ENCODE results near the gene TENM4. TPM values are rescaled to one million over a fixed set of nuclear protein-coding genes. Genes with fewer than 3 reads are reported as not detected.

TENM4 gene
- total RNA-seq, 1 experiment from 2014 or later = 0.39 TPM

DNA sequence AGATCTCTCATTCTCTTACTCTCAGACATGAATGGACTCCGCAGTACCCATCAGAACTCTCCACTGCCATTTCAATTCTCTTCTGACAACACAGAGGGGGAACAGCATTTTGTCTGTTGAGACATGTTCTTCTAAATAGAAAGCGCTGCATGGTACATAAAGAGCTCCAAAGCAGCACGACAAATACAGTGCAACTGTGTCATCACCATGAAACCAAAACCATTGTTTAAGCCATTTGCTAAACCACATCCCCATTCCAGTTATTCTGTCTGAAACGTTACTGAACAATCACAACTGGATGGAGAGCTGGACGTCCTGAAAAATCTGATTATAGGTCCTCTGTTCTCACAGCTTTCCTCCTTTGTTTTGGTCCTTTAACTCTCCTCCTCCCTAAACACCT, 17.9 kb upstream of the TENM4 start:
- H3K36me3 ChIP-seq (ENCODE audit: control insufficient read depth, insufficient read depth, low read length) = no peaks in the 10 kb centered on the region
- H3K4me3 ChIP-seq (ENCODE audit: low read depth in 2 of 2, low read length in 2 of 2) = no peak overlapping the region
- TF ChIP-seq TCF7L2 (IDR thresholded peaks at IDR 0.05; ENCODE audit: low read depth, low read length) = no peak
- TF ChIP-seq POLR2AphosphoS5 (IDR thresholded peaks at IDR 0.05; ENCODE audit: low read depth, low read length) = no peak
- no peak for TF ChIP-seq SIN3A (IDR thresholded peaks at IDR 0.05; ENCODE audit: borderline replicate concordance, insufficient read depth, low read depth, low read length)
- TF ChIP-seq, protein P1, sequence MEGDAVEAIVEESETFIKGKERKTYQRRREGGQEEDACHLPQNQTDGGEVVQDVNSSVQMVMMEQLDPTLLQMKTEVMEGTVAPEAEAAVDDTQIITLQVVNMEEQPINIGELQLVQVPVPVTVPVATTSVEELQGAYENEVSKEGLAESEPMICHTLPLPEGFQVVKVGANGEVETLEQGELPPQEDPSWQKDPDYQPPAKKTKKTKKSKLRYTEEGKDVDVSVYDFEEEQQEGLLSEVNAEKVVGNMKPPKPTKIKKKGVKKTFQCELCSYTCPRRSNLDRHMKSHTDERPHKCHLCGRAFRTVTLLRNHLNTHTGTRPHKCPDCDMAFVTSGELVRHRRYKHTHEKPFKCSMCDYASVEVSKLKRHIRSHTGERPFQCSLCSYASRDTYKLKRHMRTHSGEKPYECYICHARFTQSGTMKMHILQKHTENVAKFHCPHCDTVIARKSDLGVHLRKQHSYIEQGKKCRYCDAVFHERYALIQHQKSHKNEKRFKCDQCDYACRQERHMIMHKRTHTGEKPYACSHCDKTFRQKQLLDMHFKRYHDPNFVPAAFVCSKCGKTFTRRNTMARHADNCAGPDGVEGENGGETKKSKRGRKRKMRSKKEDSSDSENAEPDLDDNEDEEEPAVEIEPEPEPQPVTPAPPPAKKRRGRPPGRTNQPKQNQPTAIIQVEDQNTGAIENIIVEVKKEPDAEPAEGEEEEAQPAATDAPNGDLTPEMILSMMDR (IDR thresholded peaks at IDR 0.05) = no peak
- TF ChIP-seq, protein P2, sequence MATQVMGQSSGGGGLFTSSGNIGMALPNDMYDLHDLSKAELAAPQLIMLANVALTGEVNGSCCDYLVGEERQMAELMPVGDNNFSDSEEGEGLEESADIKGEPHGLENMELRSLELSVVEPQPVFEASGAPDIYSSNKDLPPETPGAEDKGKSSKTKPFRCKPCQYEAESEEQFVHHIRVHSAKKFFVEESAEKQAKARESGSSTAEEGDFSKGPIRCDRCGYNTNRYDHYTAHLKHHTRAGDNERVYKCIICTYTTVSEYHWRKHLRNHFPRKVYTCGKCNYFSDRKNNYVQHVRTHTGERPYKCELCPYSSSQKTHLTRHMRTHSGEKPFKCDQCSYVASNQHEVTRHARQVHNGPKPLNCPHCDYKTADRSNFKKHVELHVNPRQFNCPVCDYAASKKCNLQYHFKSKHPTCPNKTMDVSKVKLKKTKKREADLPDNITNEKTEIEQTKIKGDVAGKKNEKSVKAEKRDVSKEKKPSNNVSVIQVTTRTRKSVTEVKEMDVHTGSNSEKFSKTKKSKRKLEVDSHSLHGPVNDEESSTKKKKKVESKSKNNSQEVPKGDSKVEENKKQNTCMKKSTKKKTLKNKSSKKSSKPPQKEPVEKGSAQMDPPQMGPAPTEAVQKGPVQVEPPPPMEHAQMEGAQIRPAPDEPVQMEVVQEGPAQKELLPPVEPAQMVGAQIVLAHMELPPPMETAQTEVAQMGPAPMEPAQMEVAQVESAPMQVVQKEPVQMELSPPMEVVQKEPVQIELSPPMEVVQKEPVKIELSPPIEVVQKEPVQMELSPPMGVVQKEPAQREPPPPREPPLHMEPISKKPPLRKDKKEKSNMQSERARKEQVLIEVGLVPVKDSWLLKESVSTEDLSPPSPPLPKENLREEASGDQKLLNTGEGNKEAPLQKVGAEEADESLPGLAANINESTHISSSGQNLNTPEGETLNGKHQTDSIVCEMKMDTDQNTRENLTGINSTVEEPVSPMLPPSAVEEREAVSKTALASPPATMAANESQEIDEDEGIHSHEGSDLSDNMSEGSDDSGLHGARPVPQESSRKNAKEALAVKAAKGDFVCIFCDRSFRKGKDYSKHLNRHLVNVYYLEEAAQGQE (IDR thresholded peaks at IDR 0.05; ENCODE audit: insufficient read depth in 1 of 2, low read depth in 2 of 2, low read length in 1 of 2) = no peak
- POLR2A ChIA-PET = no interaction called here
- in situ Hi-C loops (cut with HindIII; ENCODE audit: low pct_unique_long_range_greater_than_20kb, low sequenced_read_pairs) (no loop called here), intact Hi-C loops (cut with micrococcal nuclease; ENCODE audit: unreplicated experiment) (no loop called here)
- H3K4me1 ChIP-seq (ENCODE audit: control insufficient read depth, insufficient read depth, low read length) = no peaks in the 10 kb centered on the region
- H3K9me3 ChIP-seq (ENCODE audit: control insufficient read depth, insufficient read depth, low read depth, low read length) = no peaks in the 10 kb centered on the region
- CTCF ChIA-PET = no interaction called here
- ATAC-seq (no peak), DNase-seq (ENCODE audit: low read depth, low spot score) (no peak)
- no peak overlapping the region for H3K27ac ChIP-seq (ENCODE audit: low read length)
- peaks cover 10% of the 10 kb centered on the region for H3K27me3 ChIP-seq (ENCODE audit: control insufficient read depth, insufficient read depth, low read length)
- no TSS peak for BruUV-seq (replicated peaks)

DNA sequence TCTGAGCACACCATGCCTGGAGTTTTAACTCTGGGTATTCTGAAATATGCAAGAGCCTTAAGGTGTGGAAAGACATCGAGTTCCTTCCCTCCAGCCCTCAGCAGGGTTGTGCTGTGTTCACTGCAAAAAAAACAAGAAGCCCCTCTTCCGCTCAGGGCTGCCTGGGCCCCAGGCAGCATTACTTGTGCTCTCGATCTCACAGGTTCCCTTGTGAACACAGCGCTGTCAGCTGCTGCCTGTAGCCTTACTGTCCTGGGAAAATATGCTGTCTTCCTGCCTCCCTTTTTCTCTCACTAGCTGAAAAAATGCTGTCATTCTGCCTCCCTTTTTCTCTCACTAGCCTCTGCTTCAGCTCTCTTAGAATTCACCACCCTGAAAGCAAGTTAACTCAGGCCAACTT, 15.7 kb upstream of the TENM4 start:
- Histone ChIP-seq H3K27me3 (ENCODE audit: control insufficient read depth, insufficient read depth, low read length) (peaks cover 15% of the 10 kb centered on the region), H3K36me3 (ENCODE audit: control insufficient read depth, insufficient read depth, low read length) (no peaks in the 10 kb centered on the region), H3K9me3 (ENCODE audit: control insufficient read depth, insufficient read depth, low read depth, low read length) (no peaks in the 10 kb centered on the region), H3K27ac (ENCODE audit: low read length) (no peak overlapping the region), H3K4me1 (ENCODE audit: control insufficient read depth, insufficient read depth, low read length) (no peaks in the 10 kb centered on the region), H3K4me3 (ENCODE audit: low read depth in 2 of 2, low read length in 2 of 2) (no peak overlapping the region)
- ATAC-seq (no peak), DNase-seq (ENCODE audit: low read depth, low spot score) (no peak)
- no TSS peak for BruUV-seq (replicated peaks)
- TF ChIP-seq, protein P1 (IDR thresholded peaks at IDR 0.05) = no peak
- TF ChIP-seq, protein P2 (IDR thresholded peaks at IDR 0.05; ENCODE audit: insufficient read depth in 1 of 2, low read depth in 2 of 2, low read length in 1 of 2) = no peak
- no peak for TF ChIP-seq SIN3A (IDR thresholded peaks at IDR 0.05; ENCODE audit: borderline replicate concordance, insufficient read depth, low read depth, low read length)
- intact Hi-C loops (cut with micrococcal nuclease; ENCODE audit: unreplicated experiment) (no loop called here), in situ Hi-C loops (cut with HindIII; ENCODE audit: low pct_unique_long_range_greater_than_20kb, low sequenced_read_pairs) (no loop called here)
- CTCF ChIA-PET = no interaction called here
- POLR2A ChIA-PET = no interaction called here
